Esophagus muscularis mucosa (tissue), 4 donors: ENCODE results near the gene POLR2J3. TPM values are rescaled to one million over a fixed set of nuclear protein-coding genes. Genes with fewer than 3 reads are reported as not detected.
"Not testable (repeated sequence)": the region's sequence is repeated elsewhere in the genome, so short reads cannot be mapped to it uniquely, and the experiment has no call there.

Experiments
- DNase-seq: peaks from one replicate; pipeline ENCODE4 v3.0.0-alpha.2; 2017; ENCODE audit errors: extremely low spot score
- H3K27ac ChIP-seq, 4 donors: fragments of 200-600 bp; sonication (generic); replicated peaks in 1 of 4; 1 replicate in 3 of 4; 2 replicates in 1 of 4; pipeline ENCODE4 v1.5.1; 2016 to 2019; ENCODE audit warnings: mild to moderate bottlenecking in 1 of 4
- H3K27me3 ChIP-seq, 4 donors: fragments of 200-600 bp; sonication (generic); one replicate each; pipeline versions ENCODE4 v1.5.1 to v1.6.0; 2016 to 2019
- H3K36me3 ChIP-seq, 4 donors: fragments of 200-600 bp; sonication (generic); one replicate each; pipeline ENCODE4 v1.5.1; 2016 to 2019
- H3K4me1 ChIP-seq, 4 donors: fragments of 200-600 bp; sonication (generic); one replicate each; pipeline ENCODE4 v1.5.1; 2016 to 2019
- H3K4me3 ChIP-seq, 4 donors: fragments of 200-600 bp; sonication (generic); 1 replicate in 2 of 4; 2 replicates in 2 of 4; pipeline ENCODE4 v1.5.1; 2016 to 2019; ENCODE audit warnings: mild to moderate bottlenecking in 4 of 4, moderate library complexity in 1 of 4
- H3K9me3 ChIP-seq, 4 donors: fragments of 200-600 bp; sonication (generic); 1 replicate in 3 of 4; 2 replicates in 1 of 4; pipeline ENCODE4 v1.5.1; 2016 to 2019
- WGBS: methylation state at CpG from one replicate; pipeline ENCODE4 v1.1.5; 2018; 5-methylcytosine and 5-hydroxymethylcytosine counted together
- intact Hi-C: fragments of 100-400 bp; cut with DNase I; formaldehyde crosslinking; loops from one replicate; pipeline ENCODE4 v1.15.1; 2023
- total RNA-seq, 4 donors: library from RNA; depleted of rRNA; stranded (reverse); fragments of >200 nt; gene quantifications; one replicate each; pipeline versions ENCODE4 v1.1.0 to v1.2.1, GENCODE V29; 2016

Gene POLR2J3
- total RNA-seq, 4 donors from 2014 or later = 6.3 to 15.6 (median 11.0) TPM

DNA sequence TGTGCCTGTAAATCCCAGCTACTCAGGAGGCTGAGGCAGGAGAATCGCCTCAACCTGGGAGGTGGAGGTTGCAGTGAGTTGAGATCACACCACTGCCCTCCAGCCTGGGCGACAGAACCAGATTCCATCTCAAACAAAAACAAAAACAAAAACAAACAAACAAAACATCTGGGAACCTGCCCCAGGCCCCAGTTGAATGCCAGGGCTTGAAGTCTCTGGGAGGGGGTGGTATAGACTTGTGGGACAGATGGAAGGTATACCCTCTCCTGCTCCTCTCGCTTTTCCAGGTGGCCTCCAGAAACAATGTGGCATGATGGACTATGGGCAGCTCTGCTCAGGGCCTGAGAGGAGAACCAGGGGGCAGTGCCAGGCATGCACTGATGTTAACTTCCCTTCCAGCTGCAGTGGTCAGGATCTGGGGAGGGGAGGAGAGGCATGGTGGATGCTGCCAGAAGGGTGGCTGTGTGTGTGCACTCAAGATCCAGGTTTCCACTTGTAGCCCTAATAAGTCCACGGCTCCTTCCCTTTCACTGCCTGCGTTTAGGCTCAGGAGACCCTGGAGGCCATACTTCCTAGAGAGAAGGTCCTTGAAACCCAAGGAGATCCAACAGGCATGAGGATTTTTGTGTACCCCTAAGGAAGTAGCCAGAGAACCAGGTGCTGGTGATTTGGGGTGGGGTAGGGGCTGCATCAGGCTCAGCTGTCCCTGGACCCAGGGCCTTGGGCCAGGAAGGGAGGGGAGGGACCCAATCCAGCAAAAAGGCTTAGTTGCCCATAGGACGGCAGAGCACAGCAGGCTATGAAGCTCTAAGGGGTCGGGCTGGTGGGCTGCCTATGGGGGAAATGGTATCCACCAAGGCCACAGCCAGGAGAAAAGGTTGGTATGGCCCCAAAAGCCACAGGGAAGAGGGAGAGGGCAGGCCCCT lies 5.2 kb upstream of the POLR2J3 start:
- H3K27me3 ChIP-seq, H3K4me3 ChIP-seq, H3K9me3 ChIP-seq, DNase-seq, H3K36me3 ChIP-seq, H3K4me1 ChIP-seq, H3K27ac ChIP-seq, intact Hi-C loops: not testable (repeated sequence)
- WGBS = 87% methylated on average over 7 of the region's 7 CpGs

- WGBS = no CpG with 5 or more reads among the region's 3 CpGs
- intact Hi-C loops, DNase-seq: not testable (repeated sequence)
These were observed 4.0 kb upstream of the POLR2J3 start for GRCh38 chr7:102576363-102576762.

DNA sequence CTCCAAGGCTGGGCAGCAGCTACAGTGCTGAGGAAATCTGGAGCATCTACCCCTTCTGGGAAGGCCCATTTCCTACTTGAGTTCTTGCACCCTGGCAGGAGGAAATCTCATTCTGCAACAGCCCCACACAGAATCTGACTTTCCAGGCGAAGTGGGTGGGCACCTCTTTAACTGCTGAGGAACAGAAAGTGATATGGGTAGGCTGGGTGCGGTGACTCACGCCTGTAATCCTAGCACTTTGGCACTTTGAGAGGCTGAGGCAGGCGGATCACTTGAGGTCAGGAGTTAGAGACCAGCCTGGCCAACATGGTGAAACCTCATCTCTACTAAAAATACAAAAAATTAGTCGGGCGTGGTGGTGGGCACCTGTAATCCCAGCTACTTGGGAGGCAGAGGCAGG lies 2.2 kb upstream of the POLR2J3 start:
- H3K36me3 ChIP-seq, H3K4me1 ChIP-seq, intact Hi-C loops, H3K4me3 ChIP-seq, H3K27me3 ChIP-seq, DNase-seq, H3K27ac ChIP-seq, H3K9me3 ChIP-seq: not testable (repeated sequence)
- no CpG with 5 or more reads among the region's 6 CpGs for WGBS

More at GRCh38 chr7:102576363-102576762, 4.0 kb upstream of the POLR2J3 start:
- H3K36me3 ChIP-seq, H3K27ac ChIP-seq, H3K9me3 ChIP-seq, H3K4me1 ChIP-seq, H3K27me3 ChIP-seq, H3K4me3 ChIP-seq: not testable (repeated sequence)

DNA sequence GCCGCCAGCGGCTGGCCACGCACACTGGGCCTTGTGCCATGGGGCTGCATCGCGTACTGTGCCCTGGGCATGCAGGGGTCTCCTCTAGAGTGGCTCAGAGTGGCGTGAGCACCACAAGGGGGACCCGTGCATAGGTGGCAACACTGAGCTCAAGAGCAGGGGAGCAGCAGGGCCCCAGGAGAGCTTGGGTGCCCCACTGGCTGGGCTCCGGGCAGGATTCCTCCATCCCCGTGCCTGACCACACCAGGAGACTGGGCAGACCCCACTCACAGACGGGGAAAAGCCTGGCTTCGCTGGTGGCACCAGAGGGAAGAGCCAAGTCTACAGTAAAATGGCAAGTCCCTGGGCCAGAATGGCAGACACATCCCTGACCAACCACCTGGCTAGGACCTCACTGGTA lies 3.8 kb downstream of the POLR2J3 start:
- H3K27ac ChIP-seq, H3K4me1 ChIP-seq, H3K27me3 ChIP-seq, DNase-seq, intact Hi-C loops, H3K4me3 ChIP-seq, H3K9me3 ChIP-seq: not testable (repeated sequence)
- WGBS = no CpG with 5 or more reads among the region's 11 CpGs
- H3K36me3 ChIP-seq = peaks cover 0 to 10% (median 1%) of the 10 kb centered on the region in 4 donors

GRCh38 chr7:102550808-102551422 lies 21.5 kb downstream of the POLR2J3 start, which contains the start of gene SPDYE2:
Gene SPDYE2, plus strand, starts transcription at chr7:102551226. Its CDS starts 2,030 bp downstream, at chr7:102553256.
- H3K4me1 ChIP-seq, intact Hi-C loops, H3K9me3 ChIP-seq, H3K27me3 ChIP-seq, DNase-seq, H3K4me3 ChIP-seq, H3K27ac ChIP-seq, H3K36me3 ChIP-seq: not testable (repeated sequence)
- no CpG with 5 or more reads among the region's 6 CpGs for WGBS

DNA sequence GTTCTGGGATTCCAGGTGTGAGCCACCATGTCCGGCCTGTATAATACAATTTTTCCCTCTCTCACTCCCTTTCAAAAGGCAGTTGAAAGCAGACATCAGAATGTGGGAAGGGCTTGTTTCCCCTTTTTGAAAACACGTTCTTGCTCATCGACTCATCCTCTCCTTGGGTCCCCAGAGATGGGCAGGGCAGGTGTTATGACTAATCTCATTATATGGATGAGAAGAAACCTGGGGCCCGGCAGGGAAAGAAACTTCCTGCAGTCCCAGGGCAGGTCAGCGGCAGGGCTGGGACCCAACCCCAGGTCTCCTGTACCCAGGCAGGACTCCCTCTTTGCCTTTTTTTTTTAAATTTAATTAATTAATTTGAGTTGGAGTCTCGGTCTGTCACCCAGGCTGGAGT lies 26.0 kb downstream of the POLR2J3 start:
- intact Hi-C loops, H3K9me3 ChIP-seq, H3K27ac ChIP-seq, H3K4me3 ChIP-seq, H3K36me3 ChIP-seq, H3K4me1 ChIP-seq, H3K27me3 ChIP-seq, DNase-seq: not testable (repeated sequence)
- WGBS = no CpG with 5 or more reads among the region's 6 CpGs

DNA sequence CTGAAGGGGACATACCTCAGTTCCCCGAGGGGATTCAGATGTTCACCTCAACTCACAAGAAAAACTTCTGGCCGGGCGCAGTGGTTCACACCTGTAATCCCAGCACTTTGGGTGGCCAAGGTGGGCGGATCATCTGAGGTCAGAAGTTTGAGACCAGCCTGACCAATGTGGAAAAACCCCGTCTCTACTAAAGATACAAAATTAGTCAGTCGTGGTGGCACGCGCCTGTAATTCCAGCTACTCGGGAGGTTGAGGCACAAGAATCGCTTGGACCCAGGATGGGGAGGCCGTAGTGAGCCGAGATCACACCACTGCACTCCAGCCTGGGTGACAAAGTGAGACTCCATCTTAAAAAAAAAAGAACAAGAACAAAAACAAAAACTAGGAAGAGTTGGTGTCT lies 27.1 kb downstream of the POLR2J3 start:
- DNase-seq, H3K36me3 ChIP-seq, H3K9me3 ChIP-seq, intact Hi-C loops, H3K27me3 ChIP-seq, H3K27ac ChIP-seq, H3K4me1 ChIP-seq, H3K4me3 ChIP-seq: not testable (repeated sequence)
- no CpG with 5 or more reads among the region's 12 CpGs for WGBS

DNA sequence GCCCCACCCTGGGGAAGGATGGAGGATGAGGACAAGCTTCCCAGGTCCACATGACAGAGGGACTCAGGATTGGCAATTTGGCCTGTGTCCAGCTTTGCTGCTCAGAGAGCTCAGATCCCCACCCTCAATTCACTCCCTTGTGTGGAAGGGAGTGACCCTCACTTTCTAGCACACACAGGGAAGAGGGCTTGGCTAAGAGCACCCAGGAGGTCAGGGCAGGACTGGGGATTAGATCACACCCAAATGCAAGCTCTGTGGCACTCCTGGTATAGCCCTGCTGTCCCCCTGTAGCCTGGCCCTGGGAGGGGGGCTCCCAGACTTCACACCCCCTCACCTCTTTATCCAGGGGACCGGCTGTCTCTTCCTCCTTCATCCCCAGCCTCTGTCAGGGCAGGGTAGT lies 28.0 kb downstream of the POLR2J3 start:
- H3K36me3 ChIP-seq, H3K9me3 ChIP-seq, intact Hi-C loops, H3K4me1 ChIP-seq, DNase-seq, H3K27ac ChIP-seq, H3K4me3 ChIP-seq, H3K27me3 ChIP-seq: not testable (repeated sequence)
- no CpG with 5 or more reads among the region's 1 CpG for WGBS

DNA sequence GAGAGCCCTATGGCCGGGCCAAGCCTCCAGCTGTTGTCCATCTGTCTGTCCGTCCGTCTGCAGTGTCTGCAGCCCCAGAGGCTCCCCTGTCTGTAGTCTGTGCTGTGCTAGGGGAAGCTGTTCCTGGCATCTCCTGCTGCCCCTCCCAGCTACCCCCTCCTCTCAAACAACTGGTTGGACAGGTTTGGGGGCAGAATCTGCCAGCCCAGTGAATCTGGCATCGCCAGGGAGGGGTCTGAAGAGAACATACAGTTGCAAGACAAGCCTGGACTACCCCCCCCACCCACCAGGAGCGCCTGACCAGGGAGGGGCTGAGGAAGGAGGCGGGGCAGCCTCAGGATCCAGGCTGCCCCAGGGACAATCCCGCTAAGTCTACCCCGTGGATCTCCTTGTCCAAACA lies 28.8 kb downstream of the POLR2J3 start, which contains the start of gene UPK3BL2:
Gene UPK3BL2 (minus strand): TSS at position 101 of the 400 bp plus-strand sequence. CDS start 60 bp downstream, at position 41.
- H3K36me3 ChIP-seq, DNase-seq, H3K4me1 ChIP-seq, H3K27ac ChIP-seq, H3K27me3 ChIP-seq, H3K9me3 ChIP-seq, H3K4me3 ChIP-seq, intact Hi-C loops: not testable (repeated sequence)
- no CpG with 5 or more reads among the region's 8 CpGs for WGBS

DNA sequence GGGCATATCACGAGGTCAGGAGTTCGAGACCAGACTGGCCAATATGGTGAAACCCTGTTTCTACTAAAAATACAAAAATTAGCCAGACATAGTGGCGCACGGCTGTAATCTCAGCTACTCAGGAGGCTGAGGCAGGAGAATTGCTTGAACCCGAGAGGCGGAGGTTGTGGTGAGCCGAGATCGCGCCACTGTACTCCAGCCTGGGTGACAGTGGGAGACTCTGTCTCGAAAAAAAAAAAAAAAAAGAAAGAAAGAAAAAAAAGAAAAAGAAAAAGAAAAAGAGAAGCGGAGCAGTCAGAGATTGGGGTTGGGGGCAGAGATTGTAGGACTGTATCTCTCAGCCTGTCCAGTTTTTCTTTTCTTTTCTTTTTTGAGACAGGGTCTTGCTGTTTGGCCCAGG lies 29.6 kb downstream of the POLR2J3 start:
- DNase-seq, intact Hi-C loops, H3K27ac ChIP-seq, H3K4me1 ChIP-seq, H3K27me3 ChIP-seq, H3K4me3 ChIP-seq, H3K36me3 ChIP-seq, H3K9me3 ChIP-seq: not testable (repeated sequence)
- WGBS = no CpG with 5 or more reads among the region's 11 CpGs

GRCh38 chr7:102542083-102542482 lies 30.3 kb downstream of the POLR2J3 start:
- H3K4me1 ChIP-seq, DNase-seq, H3K36me3 ChIP-seq, H3K27me3 ChIP-seq, H3K27ac ChIP-seq, H3K9me3 ChIP-seq, intact Hi-C loops, H3K4me3 ChIP-seq: not testable (repeated sequence)
- no CpG with 5 or more reads among the region's 8 CpGs for WGBS

- H3K27me3 ChIP-seq = not testable (repeated sequence)
- 86% methylated on average over 5 of the region's 6 CpGs for WGBS
These were observed 31.8 kb downstream of the POLR2J3 start for GRCh38 chr7:102540604-102541003.

More at GRCh38 chr7:102540604-102541003, 31.8 kb downstream of the POLR2J3 start:
- H3K36me3 ChIP-seq, H3K4me1 ChIP-seq, DNase-seq, H3K9me3 ChIP-seq, H3K4me3 ChIP-seq, H3K27ac ChIP-seq, intact Hi-C loops: not testable (repeated sequence)
